ENCODE measurements around the gene HSPA12B.

DNA sequence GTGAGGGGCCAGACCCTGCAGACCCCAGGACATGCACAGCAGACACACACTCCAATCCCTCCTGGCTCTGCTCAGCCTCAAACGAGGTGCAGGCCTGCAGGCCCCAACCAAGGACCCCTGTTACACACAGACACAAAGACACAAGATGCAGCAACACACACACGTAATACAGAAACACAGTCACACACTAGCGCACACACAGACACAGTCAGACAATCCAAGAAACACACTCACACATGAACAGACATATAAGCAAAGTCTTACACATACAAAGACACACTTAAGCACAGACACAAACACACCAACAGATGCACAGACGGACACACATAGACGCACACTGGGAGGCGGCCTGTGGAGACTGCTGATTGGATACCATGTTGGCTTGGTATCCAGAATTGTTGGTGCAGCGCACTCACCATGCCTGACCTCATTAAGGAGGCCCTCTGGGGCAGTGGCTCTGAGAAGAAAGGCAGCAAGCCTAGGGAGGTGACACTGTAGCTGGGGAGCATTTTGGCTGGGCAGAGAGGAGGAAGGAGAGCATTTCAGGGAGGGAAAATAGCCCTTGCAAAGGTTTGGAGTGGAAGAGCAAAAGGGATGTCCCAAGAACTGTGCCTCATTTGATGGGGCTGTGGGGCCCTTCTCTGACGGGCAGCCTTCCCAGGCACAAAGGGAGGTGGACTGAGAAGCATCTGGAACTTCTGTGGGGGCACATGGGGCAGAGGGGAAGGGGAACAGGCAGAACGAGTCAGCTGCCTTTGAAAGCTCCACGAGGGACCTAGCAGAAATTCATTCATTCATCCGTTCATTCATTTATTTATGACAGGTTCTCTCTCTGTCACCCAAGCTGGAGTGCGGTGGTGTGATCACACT lies 1.4 kb upstream of the HSPA12B start:
- TF ChIP-seq CTCF (IDR thresholded peaks at IDR 0.05; ENCODE audit: low read length), result no peak
- TF ChIP-seq EZH2 (IDR thresholded peaks at IDR 0.05; ENCODE audit: borderline replicate concordance, low read length), result no peak
